ENCODE results near the gene PKLR.

The PKLR gene

DNA sequence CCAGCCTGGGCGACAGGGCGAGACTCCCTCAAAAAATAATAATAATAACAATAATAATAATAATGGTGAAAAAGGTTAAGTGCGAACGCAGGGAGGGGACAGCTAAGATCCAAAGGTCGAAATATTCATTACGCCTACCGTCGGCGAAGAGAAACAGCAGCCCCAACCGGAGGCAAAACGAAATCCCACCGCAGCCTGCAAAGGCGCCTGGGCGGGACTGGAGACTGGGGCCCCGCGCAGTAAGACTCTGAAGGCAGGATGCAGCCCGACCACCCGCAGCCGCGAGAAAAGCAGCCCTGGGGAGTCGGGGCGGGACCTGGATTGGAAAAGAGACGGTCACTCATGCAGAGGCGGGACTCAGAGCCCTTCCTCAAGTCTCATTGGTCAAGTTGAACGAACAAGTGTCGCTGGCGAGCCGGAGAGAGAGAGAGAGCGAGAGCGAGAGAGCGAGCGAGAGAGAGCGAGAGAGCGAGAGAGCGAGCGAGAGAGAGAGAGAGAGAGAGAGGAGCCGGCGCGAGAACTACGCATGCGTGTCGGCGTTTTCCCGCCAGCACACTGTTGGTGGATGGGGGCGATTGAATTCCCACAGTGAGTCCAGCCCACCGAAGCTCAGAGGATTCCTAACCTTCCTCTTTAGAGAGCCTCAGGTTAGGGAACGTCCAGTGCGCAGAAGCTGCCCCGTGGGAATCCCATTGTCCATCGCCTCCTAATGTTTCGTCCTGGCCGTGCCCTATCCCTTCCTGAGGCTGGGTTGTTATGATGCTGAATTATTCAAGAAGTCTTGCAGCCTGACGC lies 56.7 kb downstream of the PKLR start:
- H3K36me3 ChIP-seq (ENCODE audit: insufficient read depth, low read length), result no peaks in the 10 kb centered on the region
- H3K27me3 ChIP-seq (ENCODE audit: insufficient read depth, low read length), result no peaks in the 10 kb centered on the region
- peak overlapping the region; percentile 91 for H2AFZ ChIP-seq (ENCODE audit: low read length, unreplicated experiment)
- H3K79me2 ChIP-seq (ENCODE audit: control insufficient read depth, insufficient read depth, low read length, unreplicated experiment), result peaks cover 15% of the 10 kb centered on the region
- H3K27ac ChIP-seq (ENCODE audit: low read depth, low read length), result peak overlapping the region; percentile 71
- H3K4me1 ChIP-seq (ENCODE audit: control insufficient read depth, insufficient read depth, low read length, unreplicated experiment), result peaks cover 21% of the 10 kb centered on the region
- H3K4me3 ChIP-seq (ENCODE audit: low read depth, low read length), result peak overlapping the region; percentile 72

DNA sequence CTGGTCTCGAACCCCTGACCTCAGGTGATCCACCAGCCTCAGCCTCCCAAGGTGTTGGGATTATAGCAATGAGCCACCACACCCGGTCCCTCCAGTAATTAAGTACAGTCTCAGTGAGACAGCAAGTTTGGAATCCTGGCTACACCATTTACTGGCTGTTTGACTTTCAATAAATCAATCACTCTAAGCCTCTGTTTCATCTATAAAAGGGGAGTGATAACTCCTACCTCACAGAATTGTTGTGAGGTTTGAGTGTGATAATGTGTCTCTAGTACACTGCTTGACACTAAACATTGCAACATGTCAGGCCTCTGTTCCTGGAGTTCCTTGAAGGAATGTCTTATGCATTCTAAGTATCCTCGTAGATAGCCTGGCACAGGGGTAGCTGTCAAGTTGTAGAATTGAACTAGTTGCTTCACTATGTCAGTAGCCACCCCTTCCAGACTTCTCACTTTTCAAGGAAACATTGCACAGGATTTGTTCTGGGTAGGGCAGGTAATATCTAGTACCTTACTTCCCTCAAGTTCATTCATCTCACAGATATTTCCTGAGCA lies 58.4 kb downstream of the PKLR start:
- H3K27me3 ChIP-seq (ENCODE audit: insufficient read depth, low read length), result no peaks in the 10 kb centered on the region
- H3K4me1 ChIP-seq (ENCODE audit: control insufficient read depth, insufficient read depth, low read length, unreplicated experiment), result peaks cover 21% of the 10 kb centered on the region
- H3K27ac ChIP-seq (ENCODE audit: low read depth, low read length), result no peak overlapping the region
- no peak overlapping the region for H2AFZ ChIP-seq (ENCODE audit: low read length, unreplicated experiment)
- peaks cover 15% of the 10 kb centered on the region for H3K79me2 ChIP-seq (ENCODE audit: control insufficient read depth, insufficient read depth, low read length, unreplicated experiment)
- H3K36me3 ChIP-seq (ENCODE audit: insufficient read depth, low read length), result no peaks in the 10 kb centered on the region
- peak overlapping the region; percentile 72 for H3K4me3 ChIP-seq (ENCODE audit: low read depth, low read length)

DNA sequence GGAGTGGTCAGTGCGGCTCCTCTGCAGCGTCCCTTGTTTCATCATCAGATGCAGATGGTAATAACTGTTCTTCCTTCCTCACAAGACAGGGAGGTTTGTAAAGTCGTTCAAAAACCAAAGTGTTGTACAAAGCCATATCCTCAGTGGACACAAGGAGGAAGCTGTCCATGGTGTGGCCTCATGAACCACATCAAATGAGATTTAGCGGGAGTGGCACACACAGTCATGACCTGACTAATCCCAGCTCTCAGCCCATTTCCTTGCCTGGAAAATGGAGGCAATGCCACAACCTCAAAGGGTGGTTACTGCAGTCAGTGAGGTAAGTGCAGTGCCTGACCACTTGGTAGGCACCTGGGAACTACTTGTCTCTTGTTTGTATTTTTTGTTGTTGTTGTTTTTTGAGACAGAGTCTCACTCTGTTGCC lies 59.4 kb downstream of the PKLR start:
- peaks cover 15% of the 10 kb centered on the region for H3K79me2 ChIP-seq (ENCODE audit: control insufficient read depth, insufficient read depth, low read length, unreplicated experiment)
- H3K27me3 ChIP-seq (ENCODE audit: insufficient read depth, low read length), result no peaks in the 10 kb centered on the region
- H3K4me1 ChIP-seq (ENCODE audit: control insufficient read depth, insufficient read depth, low read length, unreplicated experiment), result peaks cover 24% of the 10 kb centered on the region
- no peaks in the 10 kb centered on the region for H3K36me3 ChIP-seq (ENCODE audit: insufficient read depth, low read length)
- H3K4me3 ChIP-seq (ENCODE audit: low read depth, low read length), result no peak overlapping the region
- no peak overlapping the region for H3K27ac ChIP-seq (ENCODE audit: low read depth, low read length)
- no peak overlapping the region for H2AFZ ChIP-seq (ENCODE audit: low read length, unreplicated experiment)

DNA sequence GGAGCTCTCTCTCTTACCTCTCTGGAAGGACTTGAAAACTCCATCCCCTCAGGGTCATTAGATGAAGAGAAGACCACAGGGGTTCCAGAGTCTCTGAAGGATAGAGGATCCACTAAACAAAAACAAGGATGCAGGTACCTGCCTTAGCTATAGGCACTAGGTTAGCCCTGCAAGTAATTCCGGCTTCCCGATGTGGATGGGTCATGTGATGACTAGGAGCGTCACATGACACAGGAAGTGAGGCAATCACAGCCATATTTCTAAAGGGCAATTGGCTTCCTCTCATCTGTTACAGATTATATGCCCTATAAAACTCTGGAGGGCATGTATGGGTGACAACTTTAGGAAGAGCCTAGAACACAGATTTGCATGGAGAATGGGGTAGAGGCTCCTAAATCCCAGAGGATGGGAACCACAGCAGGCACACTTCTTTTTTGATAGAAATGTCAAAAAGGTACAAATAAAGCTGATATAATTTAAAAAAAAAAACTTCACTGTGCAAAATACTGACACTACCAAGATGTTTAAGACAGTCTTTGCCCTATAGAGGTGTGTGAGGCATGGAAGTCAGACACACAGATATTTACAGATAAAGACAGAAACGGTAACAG lies 60.1 kb downstream of the PKLR start:
- H2AFZ ChIP-seq (ENCODE audit: low read length, unreplicated experiment), result peak overlapping the region; percentile 57

More for the DNA sequence above, 60.1 kb downstream of the PKLR start:
- H3K4me1 ChIP-seq (ENCODE audit: control insufficient read depth, insufficient read depth, low read length, unreplicated experiment), result peaks cover 25% of the 10 kb centered on the region
- H3K36me3 ChIP-seq (ENCODE audit: insufficient read depth, low read length), result no peaks in the 10 kb centered on the region
- H3K4me3 ChIP-seq (ENCODE audit: low read depth, low read length), result peak overlapping the region; percentile 78
- H3K79me2 ChIP-seq (ENCODE audit: control insufficient read depth, insufficient read depth, low read length, unreplicated experiment), result peaks cover 15% of the 10 kb centered on the region
- no peak overlapping the region for H3K27ac ChIP-seq (ENCODE audit: low read depth, low read length)
- H3K27me3 ChIP-seq (ENCODE audit: insufficient read depth, low read length), result no peaks in the 10 kb centered on the region

Data from ACC112 (cell line).